Mucosa of rectum (tissue), 2 donors: ENCODE measurements around the gene ACVRL1.
A peak's percentile ranks its signal among the peaks of the same experiment; 100 is the strongest.

Experiments
- H3K27ac ChIP-seq, 2 donors: one replicate each; pipeline ENCODE4 v1.7.0; 2013; ENCODE audit warnings: inconsistent platforms in 2 of 2, low read depth in 2 of 2, low read length in 2 of 2
- H3K27me3 ChIP-seq, 2 donors: one replicate each; pipeline ENCODE4 v1.7.0; 2013; ENCODE audit warnings: low read length in 2 of 2; ENCODE audit not compliant: control insufficient read depth in 2 of 2, insufficient read depth in 2 of 2
- H3K36me3 ChIP-seq, 2 donors: one replicate each; pipeline ENCODE4 v1.7.0; 2013; ENCODE audit warnings: low read length in 2 of 2; ENCODE audit not compliant: control insufficient read depth in 2 of 2, insufficient read depth in 2 of 2
- H3K4me1 ChIP-seq, 2 donors: one replicate each; pipeline ENCODE4 v1.7.0; 2013; ENCODE audit warnings: low read length in 2 of 2, mild to moderate bottlenecking in 1 of 2; ENCODE audit not compliant: control insufficient read depth in 2 of 2, insufficient read depth in 2 of 2
- H3K4me3 ChIP-seq, 2 donors: one replicate each; pipeline ENCODE4 v1.7.0; 2013; ENCODE audit warnings: low read length in 2 of 2
- H3K9ac ChIP-seq, 2 donors: one replicate each; pipeline ENCODE4 v1.7.0; 2013; ENCODE audit warnings: low read length in 2 of 2, low read depth in 1 of 2, mild to moderate bottlenecking in 1 of 2
- H3K9me3 ChIP-seq, 2 donors: one replicate each; pipeline ENCODE4 v1.7.0; 2013; ENCODE audit warnings: low read length in 2 of 2; ENCODE audit not compliant: control insufficient read depth in 2 of 2
- donor health status: healthy.
- donor health status: Normal muscosa, but diverticular disease.

Gene ACVRL1

GRCh38 chr12:51887476-51888315, 19.6 kb upstream of the ACVRL1 start, which contains the start of gene ANKRD33:
Gene ANKRD33, plus strand, starts transcription at chr12:51888103. Its CDS starts 84 bp downstream, at chr12:51888187.
- no peaks in the 10 kb centered on the region for H3K27me3 ChIP-seq

GRCh38 chr12:51888316-51889215, 18.7 kb upstream of the ACVRL1 start:
- H3K9me3 ChIP-seq: no peaks in the 10 kb centered on the region
- H3K9ac ChIP-seq: no peak overlapping the region
- H3K4me3 ChIP-seq: no peak overlapping the region
- H3K36me3 ChIP-seq: no peaks in the 10 kb centered on the region
- no peak overlapping the region for H3K27ac ChIP-seq
- no peaks in the 10 kb centered on the region for H3K4me1 ChIP-seq
- H3K27me3 ChIP-seq: no peaks in the 10 kb centered on the region

More at GRCh38 chr12:51887476-51888315, 19.6 kb upstream of the ACVRL1 start, which contains the start of gene ANKRD33:
- Histone ChIP-seq H3K9me3 (no peaks in the 10 kb centered on the region), H3K9ac (no peak within 1 kb of the TSS), H3K36me3 (no peaks in the 10 kb centered on the region), H3K4me3 (no peak within 1 kb of the TSS), H3K4me1 (no peaks in the 10 kb centered on the region), H3K27ac (no peak within 1 kb of the TSS)

GRCh38 chr12:51889216-51890132, 17.8 kb upstream of the ACVRL1 start:
- H3K27ac ChIP-seq: no peak overlapping the region
- H3K36me3 ChIP-seq: no peaks in the 10 kb centered on the region
- no peaks in the 10 kb centered on the region for H3K27me3 ChIP-seq
- H3K4me1 ChIP-seq: no peaks in the 10 kb centered on the region
- no peaks in the 10 kb centered on the region for H3K9me3 ChIP-seq
- no peak overlapping the region for H3K4me3 ChIP-seq
- no peak overlapping the region for H3K9ac ChIP-seq

GRCh38 chr12:51890133-51890464, 17.2 kb upstream of the ACVRL1 start:
- Histone ChIP-seq H3K9me3 (no peaks in the 10 kb centered on the region), H3K27me3 (no peaks in the 10 kb centered on the region), H3K4me3 (no peak overlapping the region), H3K9ac (no peak overlapping the region), H3K27ac (no peak overlapping the region), H3K36me3 (no peaks in the 10 kb centered on the region), H3K4me1 (peaks cover 0 to 4% of the 10 kb centered on the region in 2 donors)

GRCh38 chr12:51890511-51891171, 16.7 kb upstream of the ACVRL1 start:
- H3K4me1 ChIP-seq: peaks cover 0 to 8% of the 10 kb centered on the region in 2 donors
- no peak overlapping the region for H3K4me3 ChIP-seq
- no peak overlapping the region for H3K9ac ChIP-seq
- H3K27ac ChIP-seq: no peak overlapping the region
- H3K36me3 ChIP-seq: no peaks in the 10 kb centered on the region
- no peaks in the 10 kb centered on the region for H3K27me3 ChIP-seq
- no peaks in the 10 kb centered on the region for H3K9me3 ChIP-seq

GRCh38 chr12:51891843-51892242, 15.5 kb upstream of the ACVRL1 start:
- H3K36me3 ChIP-seq: no peaks in the 10 kb centered on the region
- H3K27me3 ChIP-seq: no peaks in the 10 kb centered on the region
- H3K9ac ChIP-seq: no peak overlapping the region
- H3K4me1 ChIP-seq: peaks cover 0 to 8% of the 10 kb centered on the region in 2 donors
- no peak overlapping the region for H3K4me3 ChIP-seq
- no peak overlapping the region for H3K27ac ChIP-seq
- H3K9me3 ChIP-seq: no peaks in the 10 kb centered on the region

- Histone ChIP-seq H3K36me3 (no peaks in the 10 kb centered on the region), H3K27me3 (no peaks in the 10 kb centered on the region), H3K9ac (no peak overlapping the region), H3K4me1 (peaks cover 2 to 16% of the 10 kb centered on the region in 2 donors), H3K4me3 (no peak overlapping the region), H3K27ac (no peak overlapping the region), H3K9me3 (no peaks in the 10 kb centered on the region)
These were observed 13.5 kb upstream of the ACVRL1 start for GRCh38 chr12:51893786-51894185.

- no peak overlapping the region for H3K9ac ChIP-seq
- H3K36me3 ChIP-seq: no peaks in the 10 kb centered on the region
- no peaks in the 10 kb centered on the region for H3K27me3 ChIP-seq
- no peak overlapping the region for H3K4me3 ChIP-seq
- H3K27ac ChIP-seq: peak overlapping the region in 1 of 2 donors; percentile 49
- peaks cover 2 to 22% of the 10 kb centered on the region in 2 donors for H3K4me1 ChIP-seq
- H3K9me3 ChIP-seq: no peaks in the 10 kb centered on the region
These were observed 11.7 kb upstream of the ACVRL1 start for GRCh38 chr12:51895378-51896135.

GRCh38 chr12:51896236-51896635, 11.1 kb upstream of the ACVRL1 start:
- no peak overlapping the region for H3K9ac ChIP-seq
- H3K9me3 ChIP-seq: no peaks in the 10 kb centered on the region
- H3K4me3 ChIP-seq: no peak overlapping the region
- no peaks in the 10 kb centered on the region for H3K36me3 ChIP-seq
- H3K27me3 ChIP-seq: no peaks in the 10 kb centered on the region
- no peak overlapping the region for H3K27ac ChIP-seq
- H3K4me1 ChIP-seq: peaks cover 9 to 28% of the 10 kb centered on the region in 2 donors
